NCI-H2227 (cell line): ENCODE measurements around the gene UTS2B.

Experiments
- DNase-seq: peaks from one replicate; lab custom pipeline; 2025; ENCODE audit not compliant: unreplicated experiment; lab: John Stamatoyannopoulos, UW

UTS2B gene

DNA sequence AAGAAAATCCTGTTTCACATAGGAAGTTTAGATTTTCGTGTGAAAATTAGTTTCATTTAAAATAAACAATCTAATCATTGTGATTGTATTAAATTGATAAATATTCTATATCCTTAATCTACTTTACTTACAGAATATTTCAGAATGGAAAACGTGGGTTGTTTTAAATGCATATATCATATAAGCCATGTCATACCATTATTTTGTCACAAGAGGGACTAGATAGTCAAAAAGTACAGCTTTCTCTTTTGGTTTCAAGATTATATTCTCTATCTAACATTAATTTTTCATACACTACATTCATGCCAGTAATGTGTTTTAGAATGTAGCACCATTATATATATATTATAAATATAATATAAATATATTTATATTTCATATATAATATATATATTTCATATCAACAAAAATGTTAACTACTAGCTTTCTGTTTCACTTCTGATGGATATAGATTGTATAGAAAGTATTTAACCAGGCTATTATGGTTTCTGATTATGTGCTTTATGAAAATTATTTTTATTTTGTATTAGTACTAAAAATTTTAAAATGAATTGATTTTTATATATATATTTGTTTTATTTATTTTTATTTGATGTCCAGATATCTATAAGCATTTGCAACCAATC is 86.0 kb downstream of the UTS2B start:
- DNase-seq = no peak

DNA sequence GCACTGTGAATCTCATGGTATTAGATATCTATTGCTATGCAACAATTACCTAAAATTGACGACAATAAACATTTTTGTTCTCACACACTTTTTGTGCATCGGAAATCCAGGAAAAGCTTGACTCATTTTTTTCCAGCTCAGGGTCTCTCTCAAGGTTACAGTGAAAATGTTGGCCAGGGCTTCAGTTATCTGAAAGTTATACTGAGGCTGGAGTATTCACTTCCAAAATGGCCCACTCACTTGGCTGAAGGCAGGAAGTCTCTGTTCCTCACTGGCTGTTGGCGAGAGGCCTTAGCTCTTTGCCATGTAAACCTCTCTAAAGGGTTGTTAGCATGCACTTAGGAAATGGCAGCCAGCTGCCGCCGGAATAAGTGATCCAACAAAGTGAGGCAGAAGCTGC is 89.8 kb downstream of the UTS2B start:
- no peak for DNase-seq

DNA sequence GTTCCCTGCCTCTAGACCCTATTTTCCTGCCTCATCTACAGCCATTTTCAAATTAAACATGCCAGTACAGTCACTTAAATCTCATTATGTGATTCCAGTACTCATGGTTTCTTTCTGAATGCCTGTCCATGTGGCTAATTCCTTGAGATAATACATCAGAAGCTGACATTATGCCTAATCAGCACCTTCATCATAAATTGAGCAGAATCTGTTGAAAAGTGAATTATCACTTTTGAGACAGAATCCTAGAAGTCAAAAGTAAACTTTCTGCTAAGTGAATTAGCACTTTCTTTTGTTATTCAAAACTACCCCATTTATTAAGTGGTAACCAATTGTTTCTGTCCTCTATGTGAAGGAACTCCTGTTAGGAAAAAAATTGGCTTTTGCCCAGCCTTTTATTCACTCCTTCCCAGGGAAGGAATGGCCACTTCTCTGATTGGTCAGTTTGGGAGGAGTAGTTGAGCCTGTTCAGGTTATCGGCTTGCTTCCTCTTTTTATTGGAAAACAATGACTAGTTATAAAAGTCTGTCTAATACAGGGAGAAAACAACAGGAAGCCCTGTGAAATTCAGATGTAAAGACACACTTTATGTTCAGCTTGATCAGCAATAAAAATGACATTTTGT is 90.8 kb downstream of the UTS2B start:
- no peak for DNase-seq

DNA sequence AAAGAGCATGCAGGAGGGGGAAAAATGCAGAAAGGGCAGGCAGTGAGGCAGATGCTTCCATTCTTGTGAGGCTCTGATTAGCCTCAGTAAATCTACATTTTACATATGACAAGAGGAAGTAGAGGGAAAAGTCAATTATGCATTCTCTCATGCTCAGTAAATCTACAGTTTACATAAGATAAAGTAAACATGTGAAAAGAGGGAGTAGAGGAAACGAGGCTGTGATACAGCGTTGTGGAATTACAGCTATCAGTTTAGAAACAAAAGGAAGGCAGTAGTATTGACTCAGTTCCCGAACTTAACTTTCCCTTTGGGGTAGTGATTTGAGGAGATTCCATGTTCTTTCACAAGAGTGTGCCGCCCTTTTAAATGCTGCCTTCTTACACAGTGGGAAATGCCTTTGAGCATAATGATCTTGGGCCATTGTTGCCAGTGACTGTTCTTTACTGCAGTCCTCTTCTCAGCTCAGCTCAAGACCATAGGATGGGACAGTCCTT is 92.0 kb downstream of the UTS2B start:
- DNase-seq = no peak

DNA sequence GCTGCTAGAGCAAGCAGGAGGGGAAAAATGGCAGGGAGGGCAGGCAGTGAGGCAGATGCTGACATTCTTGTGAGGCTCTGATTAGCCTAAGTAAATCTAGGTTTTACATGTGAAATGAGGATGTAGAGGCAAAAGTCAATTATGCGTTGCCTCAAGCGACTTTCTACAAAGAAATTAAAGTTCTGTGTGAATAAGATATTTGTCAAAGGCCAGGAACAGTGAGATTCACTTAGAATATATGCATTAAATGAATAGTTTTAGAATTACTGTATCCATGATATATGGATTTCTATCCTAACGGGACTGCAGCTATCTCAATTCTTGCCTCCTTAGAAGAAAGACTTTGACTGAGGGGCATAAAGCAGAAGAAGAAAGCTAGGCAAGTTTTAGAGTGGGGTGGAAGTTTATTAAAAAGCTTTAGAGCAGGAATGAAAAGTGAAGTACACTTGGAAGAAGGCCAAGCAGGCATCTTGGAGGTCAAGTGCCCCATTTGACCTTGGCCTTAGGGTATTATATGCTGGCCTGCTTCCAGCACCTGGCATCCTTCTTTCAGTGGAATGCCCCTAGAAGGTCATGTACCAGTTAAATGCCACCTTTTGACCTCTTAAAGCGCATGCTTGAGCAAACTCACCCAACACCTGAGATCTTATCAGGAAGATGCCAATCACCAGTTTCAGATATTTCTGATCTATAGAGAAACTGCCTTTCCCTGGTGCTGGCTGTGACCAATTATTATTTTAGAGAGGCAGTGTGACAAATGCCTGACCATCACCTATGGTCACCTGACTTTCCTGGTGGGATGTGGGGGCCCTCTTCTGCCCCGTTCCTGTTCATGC is 93.1 kb downstream of the UTS2B start:
- no peak for DNase-seq

DNA sequence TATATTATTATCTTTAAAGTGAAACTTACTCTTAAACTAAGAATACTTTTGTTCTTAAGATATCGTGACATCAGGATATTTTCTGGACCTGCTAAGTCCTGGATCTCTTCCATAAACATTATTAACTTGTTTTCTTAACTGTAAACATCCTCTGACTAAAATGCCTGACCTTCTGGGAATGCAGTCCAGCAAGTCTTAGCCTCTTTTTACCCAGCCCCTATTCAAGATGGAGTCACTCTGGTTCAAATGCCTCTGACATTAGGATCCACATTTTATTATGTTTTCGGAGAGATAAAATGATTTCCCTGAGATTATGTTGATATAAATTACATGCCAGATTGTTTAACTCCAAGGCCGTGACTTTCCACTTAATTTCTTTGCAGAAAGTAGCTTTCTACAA is 93.7 kb downstream of the UTS2B start:
- DNase-seq = no peak

DNA sequence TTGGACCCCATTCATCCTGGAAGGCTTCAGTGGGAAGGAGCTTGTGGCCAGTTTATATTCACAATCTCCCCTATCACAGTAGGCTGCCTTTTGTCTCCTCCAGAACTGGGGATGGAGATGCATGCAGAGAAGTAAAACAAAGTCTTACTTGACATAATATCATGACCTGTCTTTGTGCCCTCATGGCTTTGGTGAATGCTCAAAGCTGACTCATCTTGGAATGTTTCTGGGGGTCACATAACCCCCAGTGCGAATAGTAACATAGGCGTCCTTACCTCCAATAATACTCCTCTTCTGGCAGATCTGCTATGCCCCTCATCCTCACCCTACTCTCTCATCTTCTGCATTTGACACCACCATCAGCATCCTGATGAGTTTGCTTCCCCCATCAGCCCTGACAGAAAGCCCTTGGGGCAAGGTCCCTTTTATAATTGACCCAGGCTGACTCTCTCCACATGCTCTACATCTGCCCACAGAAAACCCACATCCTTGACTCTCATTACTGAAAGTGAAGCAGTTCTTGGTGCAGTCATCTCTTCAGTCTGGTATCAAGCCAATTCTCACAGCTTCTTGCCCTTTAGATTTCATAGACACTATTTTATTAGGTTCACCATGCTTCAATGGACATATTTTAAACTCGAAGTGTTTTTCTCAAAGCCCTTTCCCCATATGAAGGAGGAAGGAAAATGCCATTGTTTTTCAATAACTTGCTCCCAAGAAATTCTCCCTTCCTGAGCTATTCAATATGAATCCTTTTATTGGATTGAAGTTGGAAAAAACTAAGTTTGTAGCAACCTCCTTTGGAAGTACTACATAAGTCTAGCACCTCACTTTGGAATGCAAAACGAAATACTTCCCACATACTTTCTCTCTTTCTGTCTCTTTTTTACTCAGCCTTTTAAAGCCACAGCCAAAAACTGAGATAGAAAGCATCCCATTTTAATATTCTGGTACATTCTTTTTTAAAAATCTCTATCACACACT is 94.7 kb downstream of the UTS2B start:
- DNase-seq = no peak

DNA sequence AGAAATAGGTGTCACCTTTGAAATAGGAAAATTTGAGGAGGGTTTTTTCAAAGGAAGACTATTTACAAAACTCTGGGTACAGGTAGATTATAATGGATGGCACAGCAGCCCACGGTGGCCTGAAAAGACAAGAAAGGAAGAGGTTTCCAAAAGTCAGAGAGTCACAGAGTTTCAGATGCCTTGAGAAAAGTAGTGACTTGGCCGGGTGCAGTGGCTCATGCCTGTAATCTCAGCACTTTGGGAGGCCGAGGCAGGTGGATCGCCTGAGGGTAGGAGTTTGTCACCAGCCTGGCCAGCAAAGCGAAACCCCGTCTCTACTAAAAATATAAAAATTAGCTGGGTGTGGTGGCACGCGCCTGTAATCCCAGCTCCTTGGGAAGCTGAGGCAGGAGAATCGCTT is 96.1 kb downstream of the UTS2B start:
- DNase-seq = no peak

DNA sequence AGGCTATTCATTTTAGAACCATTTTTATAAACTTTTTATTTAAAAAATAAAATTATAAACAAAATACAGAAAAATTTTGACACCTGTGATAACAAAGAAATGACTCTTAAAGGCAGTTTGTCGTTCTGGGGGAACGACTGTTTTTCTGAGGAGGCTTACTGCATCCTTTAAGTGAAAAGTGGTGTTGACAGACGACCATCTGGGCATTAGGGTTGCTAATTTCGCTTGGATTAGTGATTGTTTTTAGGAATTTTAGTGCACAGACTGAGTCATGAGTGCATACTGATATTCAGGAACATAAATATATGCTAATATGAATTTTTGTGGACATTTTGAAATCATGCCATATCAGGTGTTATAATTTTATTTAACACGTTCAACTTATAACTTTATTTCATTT is 102.8 kb downstream of the UTS2B start:
- no peak for DNase-seq

DNA sequence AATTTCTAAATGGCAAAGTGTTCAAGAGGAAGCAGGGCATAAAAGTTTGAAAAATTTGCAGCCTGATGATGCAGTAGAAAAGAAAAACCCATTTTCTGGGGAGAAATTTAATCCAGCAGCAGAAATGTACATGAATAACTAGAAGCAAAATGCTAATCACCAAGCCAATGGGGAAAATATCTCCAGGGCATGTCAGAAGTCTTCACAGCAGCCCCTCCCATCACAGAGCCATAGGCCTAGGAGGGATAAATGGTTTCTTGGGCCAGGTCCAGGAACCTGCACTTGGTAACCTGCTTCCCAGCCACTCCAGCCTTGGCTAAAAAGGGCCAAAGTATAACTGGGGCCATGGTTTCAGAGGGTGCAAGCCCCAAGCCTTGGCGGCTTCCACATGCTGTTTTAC is 108.7 kb downstream of the UTS2B start:
- no peak for DNase-seq

DNA sequence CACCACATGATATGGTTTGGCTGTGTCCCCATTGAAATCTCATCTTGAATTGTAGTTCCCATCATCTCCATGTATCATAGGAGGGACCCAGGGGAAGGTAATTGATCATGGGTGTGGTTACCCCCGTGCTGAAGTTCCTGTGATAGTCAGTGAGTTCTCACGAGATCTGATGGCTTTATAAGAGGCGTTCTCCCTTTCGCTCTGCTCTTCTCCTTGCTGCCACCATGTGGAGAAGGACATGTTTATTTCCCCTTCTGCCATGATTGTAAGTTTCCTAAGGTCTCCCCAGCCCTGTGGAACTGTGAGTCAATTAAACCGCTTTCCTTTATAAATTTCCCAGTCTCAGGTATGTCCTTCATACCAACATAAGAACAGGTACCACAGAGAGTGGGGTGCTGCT is 109.4 kb downstream of the UTS2B start:
- no peak for DNase-seq

DNA sequence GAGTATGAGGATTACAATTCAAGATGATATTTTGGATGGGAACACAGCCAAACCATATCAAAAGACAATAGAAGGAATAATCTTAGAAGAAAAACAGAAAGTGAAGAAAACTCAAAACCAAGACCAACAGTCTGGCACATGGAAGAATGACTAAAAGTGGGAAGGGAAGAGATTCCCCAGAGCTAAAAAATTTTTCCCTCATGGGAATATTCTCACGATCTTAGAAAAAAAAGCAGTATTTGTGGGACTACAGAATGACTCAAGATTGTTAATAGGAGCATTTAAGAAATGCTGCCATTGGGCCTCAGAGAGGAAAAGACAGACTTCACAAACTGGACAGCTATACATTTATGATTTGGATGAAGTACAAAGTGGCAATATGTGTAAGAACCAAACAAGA is 113.0 kb downstream of the UTS2B start:
- DNase-seq = no peak
